ENCODE data around the gene MMP25. TPM values are rescaled to one million over a fixed set of nuclear protein-coding genes. Genes with fewer than 3 reads are reported as not detected.
A peak's percentile ranks its signal among the peaks of the same experiment; 100 is the strongest.
"Not testable (repeated sequence)": the region's sequence is repeated elsewhere in the genome, so short reads cannot be mapped to it uniquely, and the experiment has no call there.

MMP25 gene
- total RNA-seq, 2 experiments from 2014 or later = 1.1 to 1.5 TPM

GRCh38 chr16:3080024-3080423, 33.7 kb downstream of the MMP25 start:
- H3K4me1 Mint-ChIP-seq (ENCODE audit: low read depth) = peaks cover 53% of the 10 kb centered on the region
- ChIA-PET POLR2A (interaction anchor here (1.0 to 1.1 kb wide), 2 partner anchors 16 to 55 kb away, joined by 3 read pairs; partner anchors contain the start of gene ZNF213), CTCF (interaction anchor here (1.1 to 1.6 kb wide), 5 partner anchors 14 to 51 kb away, joined by 3 to 5 read pairs (median 3); no protein-coding TSS in a partner anchor)
- peaks cover 25% of the 10 kb centered on the region for H3K36me3 Mint-ChIP-seq (ENCODE audit: low read depth)
- H3K27ac Mint-ChIP-seq = peak overlapping the region; percentile 12
- ATAC-seq (no peak), DNase-seq (no peak)
- no peak overlapping the region for H3K4me3 Mint-ChIP-seq
- peaks cover 24% of the 10 kb centered on the region for H3K9me3 Mint-ChIP-seq
- intact Hi-C loops (cut with micrococcal nuclease) = no loop called here
- no peaks in the 10 kb centered on the region for H3K27me3 Mint-ChIP-seq
- TF ChIP-seq CTCF (IDR thresholded peaks at IDR 0.05) = no peak

DNA sequence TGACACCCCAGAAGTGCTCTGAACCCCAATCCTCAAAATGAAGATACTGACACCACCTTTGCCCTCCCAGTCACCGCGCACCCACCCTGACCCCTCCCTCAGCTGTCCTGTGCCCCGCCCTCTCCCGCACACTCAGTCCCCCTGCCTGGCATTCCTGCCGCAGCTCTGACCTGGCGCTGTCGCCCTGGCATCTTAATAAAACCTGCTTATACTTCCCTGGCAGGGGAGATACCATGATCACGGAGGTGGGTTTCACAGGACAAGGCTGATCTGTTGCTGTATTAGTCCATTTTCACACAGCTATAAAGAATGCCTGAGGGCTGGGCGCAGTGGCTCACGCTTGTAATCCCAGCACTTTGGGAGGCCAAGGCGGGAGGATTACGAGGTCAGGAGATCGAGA, 35.6 kb downstream of the MMP25 start:
- peaks cover 21% of the 10 kb centered on the region for H3K36me3 Mint-ChIP-seq (ENCODE audit: low read depth)

DNA sequence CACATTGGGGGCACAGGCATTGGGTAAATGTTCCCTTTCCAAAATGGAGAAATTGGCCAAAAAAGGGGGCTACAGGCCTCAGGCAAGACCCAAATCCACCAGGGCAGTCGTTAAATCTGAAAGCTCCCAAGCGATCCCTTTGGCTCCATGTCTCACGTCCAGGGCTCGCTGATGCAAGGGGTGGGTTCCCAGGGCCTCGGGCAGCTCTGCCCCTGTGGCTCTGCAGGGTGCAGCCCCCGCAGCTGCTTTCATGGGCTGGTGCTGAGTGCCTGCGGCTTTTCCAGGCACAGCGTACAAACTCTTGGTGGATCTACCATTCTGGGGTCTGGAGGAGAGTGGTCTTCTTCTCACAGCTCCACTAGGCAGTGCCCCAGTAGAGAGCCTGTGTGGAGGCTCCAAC, 37.0 kb downstream of the MMP25 start:
- Mint-ChIP-seq H3K4me1 (ENCODE audit: low read depth) (peaks cover 36% of the 10 kb centered on the region), H3K27ac (peak overlapping the region; percentile 39), H3K36me3 (ENCODE audit: low read depth) (peaks cover 15% of the 10 kb centered on the region), H3K9me3 (peaks cover 16% of the 10 kb centered on the region)
- intact Hi-C loops (cut with micrococcal nuclease); H3K4me3 Mint-ChIP-seq; DNase-seq; ATAC-seq; POLR2A ChIA-PET; H3K27me3 Mint-ChIP-seq: not testable (repeated sequence)
- CTCF ChIA-PET = interaction anchor here (1.0 to 2.8 kb wide), 3 partner anchors 13 to 52 kb away, joined by 5 to 10 read pairs (median 8); no protein-coding TSS in a partner anchor

More for the DNA sequence above, 35.6 kb downstream of the MMP25 start:
- H3K27ac Mint-ChIP-seq; intact Hi-C loops (cut with micrococcal nuclease); DNase-seq; H3K27me3 Mint-ChIP-seq; H3K4me3 Mint-ChIP-seq; POLR2A ChIA-PET; ATAC-seq: not testable (repeated sequence)
- CTCF ChIA-PET = interaction anchor here (2.8 kb wide), 1 partner anchor 14 kb away, joined by 10 read pairs; no protein-coding TSS in a partner anchor
- Mint-ChIP-seq H3K4me1 (ENCODE audit: low read depth) (peaks cover 40% of the 10 kb centered on the region), H3K9me3 (peaks cover 24% of the 10 kb centered on the region)

DNA sequence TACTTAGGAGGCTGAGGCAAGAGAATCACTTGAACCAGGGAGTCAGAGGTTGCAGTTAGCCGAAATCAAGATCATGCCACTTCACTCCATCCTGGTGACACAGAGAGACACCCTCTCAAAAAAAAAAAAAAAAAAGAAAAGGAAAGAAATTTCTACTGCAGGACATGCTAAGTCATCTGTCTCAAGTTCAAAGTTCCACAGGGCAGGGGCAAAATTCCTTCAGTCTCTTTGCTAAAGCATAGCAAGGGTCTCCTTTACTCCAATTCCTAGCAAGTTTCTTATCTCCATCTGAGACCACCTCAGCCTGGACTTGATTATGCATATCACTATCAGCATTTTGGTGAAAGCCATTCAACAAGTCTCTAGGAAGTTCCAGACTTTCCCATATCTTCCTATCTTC, 38.1 kb downstream of the MMP25 start:
- intact Hi-C loops (cut with micrococcal nuclease) = no loop called here
- Mint-ChIP-seq H3K9me3 (peaks cover 11% of the 10 kb centered on the region), H3K27me3 (no peaks in the 10 kb centered on the region), H3K36me3 (ENCODE audit: low read depth) (peaks cover 9% of the 10 kb centered on the region), H3K4me1 (ENCODE audit: low read depth) (peaks cover 30% of the 10 kb centered on the region), H3K4me3 (no peak overlapping the region), H3K27ac (no peak overlapping the region)
- ChIA-PET POLR2A (no interaction called here), CTCF (interaction anchor here (1.3 to 2.8 kb wide), 2 partner anchors 12 to 53 kb away, joined by 8 to 10 read pairs; no protein-coding TSS in a partner anchor)
- no peak for DNase-seq
- ATAC-seq = no peak
- TF ChIP-seq CTCF (IDR thresholded peaks at IDR 0.05) = no peak

GRCh38 chr16:3084969-3085670, 38.8 kb downstream of the MMP25 start:
- no peak for TF ChIP-seq CTCF (IDR thresholded peaks at IDR 0.05)
- H3K27me3 Mint-ChIP-seq = no peaks in the 10 kb centered on the region
- peaks cover 3% of the 10 kb centered on the region for H3K36me3 Mint-ChIP-seq (ENCODE audit: low read depth)
- intact Hi-C loops (cut with micrococcal nuclease) = no loop called here
- ChIA-PET CTCF (interaction anchor here (0.9 to 1.6 kb wide), 4 partner anchors 9 to 44 kb away, joined by 3 to 5 read pairs (median 3); no protein-coding TSS in a partner anchor), POLR2A (interaction anchor here (2.6 kb wide), 1 partner anchor 10 kb away, joined by 13 read pairs; no protein-coding TSS in a partner anchor)
- DNase-seq (no peak), ATAC-seq (no peak)
- H3K9me3 Mint-ChIP-seq = peaks cover 6% of the 10 kb centered on the region
- peaks cover 30% of the 10 kb centered on the region for H3K4me1 Mint-ChIP-seq (ENCODE audit: low read depth)
- no peak overlapping the region for H3K27ac Mint-ChIP-seq
- no peak overlapping the region for H3K4me3 Mint-ChIP-seq
